SK-N-SH (cell line): ENCODE results near the gene MVB12B. TPM values are rescaled to one million over a fixed set of nuclear protein-coding genes. Genes with fewer than 3 reads are reported as not detected.

Experiments
- CTCF ChIA-PET: fragments of 300-600, 350-600 bp; formaldehyde crosslinking; extraction: SDS; loops from one replicate; lab custom pipeline; 2021; lab: Yijun Ruan, JAX
- POLR2A ChIA-PET: fragments of 350-600 bp; sonication (Branson Sonifier 250); formaldehyde crosslinking; extraction: SDS; loops from one replicate; lab custom pipeline; 2020; ENCODE audit warnings: antibody characterized with exemption, inconsistent platforms; lab: Yijun Ruan, JAX
- DNase-seq: peaks from one replicate; pipeline ENCODE4 v3.0.0; 2012
- H2AFZ ChIP-seq: fragments of 200-600 bp; sonication (generic); 2 replicates; pipeline ENCODE4 v1.8.1; 2016; ENCODE audit warnings: antibody characterized with exemption, mild to moderate bottlenecking, low read depth
- H3F3A ChIP-seq: fragments of 200-600 bp; sonication (generic); replicated peaks from 2 replicates; pipeline ENCODE3; 2016; ENCODE audit warnings: antibody characterized with exemption, mild to moderate bottlenecking; ENCODE audit not compliant: insufficient read depth
- H3K27ac ChIP-seq, 2 experiments: fragments of 200-500 bp in 1 of 2; fragments of 200-600 bp in 1 of 2; sonication (Bioruptor generic) in 1 of 2; sonication (generic), shearing (Covaris generic) in 1 of 2; 2 replicates each; pipeline versions ENCODE4 v1.5.1 to v1.6.1; 2014 to 2016; ENCODE audit warnings: low read depth in 2 of 2, inconsistent platforms in 1 of 2, low read length in 1 of 2, mild to moderate bottlenecking in 1 of 2, mixed read lengths in 1 of 2
- H3K27me3 ChIP-seq: fragments of 200-600 bp; sonication (generic), shearing (Covaris generic); 2 replicates; pipeline ENCODE4 v1.6.1; 2016; ENCODE audit warnings: mixed run types; ENCODE audit not compliant: insufficient read depth
- H3K36me3 ChIP-seq, 2 experiments: fragments of 200-500 bp in 1 of 2; fragments of 200-600 bp in 1 of 2; sonication (Bioruptor generic) in 1 of 2; sonication (generic) in 1 of 2; replicated peaks in 1 of 2; 2 replicates each; pipeline versions ENCODE3 to v1.5.1; 2014 to 2016; ENCODE audit warnings: low read length in 1 of 2, mild to moderate bottlenecking in 1 of 2; ENCODE audit not compliant: insufficient read depth in 2 of 2, control insufficient read depth in 1 of 2
- H3K4me1 ChIP-seq, 2 experiments: fragments of 200-500 bp in 1 of 2; fragments of 200-600 bp in 1 of 2; sonication (Bioruptor generic) in 1 of 2; sonication (generic), shearing (Covaris generic) in 1 of 2; 2 replicates each; pipeline versions ENCODE4 v1.5.1 to v1.6.1; 2014 to 2016; ENCODE audit warnings: low read depth in 1 of 2, low read length in 1 of 2, mixed run types in 1 of 2; ENCODE audit not compliant: insufficient read depth in 2 of 2, control insufficient read depth in 1 of 2
- H3K4me2 ChIP-seq: fragments of 200-600 bp; sonication (generic), shearing (Covaris generic); 2 replicates; pipeline ENCODE4 v1.6.1; 2017; ENCODE audit warnings: mixed run types
- H3K4me3 ChIP-seq, 2 experiments: fragments of 200-500 bp in 1 of 2; fragments of 200-600 bp in 1 of 2; sonication (Bioruptor generic) in 1 of 2; sonication (generic), shearing (Covaris generic) in 1 of 2; 2 replicates each; pipeline versions ENCODE4 v1.5.1 to v1.8.1; 2014 to 2016; ENCODE audit warnings: low read depth in 2 of 2, inconsistent platforms in 1 of 2, low read length in 1 of 2, mild to moderate bottlenecking in 1 of 2, mixed read lengths in 1 of 2, moderate library complexity in 1 of 2
- H3K79me2 ChIP-seq: fragments of 200-600 bp; sonication (generic); 2 replicates; pipeline ENCODE4 v1.8.1; 2017; ENCODE audit warnings: mild to moderate bottlenecking; ENCODE audit not compliant: insufficient read depth
- H3K9ac ChIP-seq: fragments of 200-600 bp; sonication (generic); 2 replicates; pipeline ENCODE4 v1.6.1; 2017; ENCODE audit warnings: mixed run types
- H3K9me2 ChIP-seq: fragments of 200-600 bp; sonication (generic); 2 replicates; pipeline ENCODE4 v1.6.1; 2017; ENCODE audit warnings: mixed run types
- H3K9me3 ChIP-seq: fragments of 200-600 bp; sonication (generic); 2 replicates; pipeline ENCODE4 v1.6.1; 2017; ENCODE audit warnings: mixed run types, mild to moderate bottlenecking, moderate library complexity
- H4K20me1 ChIP-seq: fragments of 200-600 bp; sonication (generic); 2 replicates; pipeline ENCODE4 v1.6.1; 2017; ENCODE audit warnings: mild to moderate bottlenecking, mixed run types; ENCODE audit not compliant: insufficient read depth
- CHD2 ChIP-seq: fragments of 150-350 bp; IDR thresholded peaks from 2 replicates; pipeline ENCODE4 v1.6.1; 2018; ENCODE audit warnings: low read length; ENCODE audit not compliant: partially characterized antibody
- EP300 ChIP-seq, 2 experiments: IDR thresholded peaks; 2 replicates each; pipeline versions ENCODE4 v1.4.0 to v1.6.1; 2012; ENCODE audit warnings: borderline replicate concordance in 1 of 2, low read depth in 1 of 2, low read length in 1 of 2
- EZH2phosphoT487 ChIP-seq: fragments of 200-600 bp; sonication (generic); IDR thresholded peaks from 2 replicates; pipeline ENCODE4 v1.6.1; 2017; ENCODE audit warnings: low read depth, mixed run types, mild to moderate bottlenecking, antibody characterized with exemption, moderate library complexity, borderline replicate concordance
- FOXJ3 ChIP-seq: sonication (generic); formaldehyde crosslinking; IDR thresholded peaks from 2 replicates; pipeline ENCODE4 v1.5.1; 2020; ENCODE audit warnings: mild to moderate bottlenecking, missing genetic modification reagents
- FOXM1 ChIP-seq: IDR thresholded peaks from 2 replicates; pipeline ENCODE4 v1.4.0; 2012; ENCODE audit warnings: low read depth, mild to moderate bottlenecking
- GATA2 ChIP-seq: sonication (generic); formaldehyde crosslinking; IDR thresholded peaks from 2 replicates; pipeline ENCODE4 v1.5.0; 2020; ENCODE audit warnings: mild to moderate bottlenecking, missing genetic modification reagents
- RCOR1 ChIP-seq: fragments of 150-350 bp; IDR thresholded peaks from 2 replicates; pipeline ENCODE4 v1.6.1; 2017; ENCODE audit warnings: antibody characterized with exemption, low read length
- WGBS: methylation state at CpG from one replicate; pipeline ENCODE4 v1.1.6; 2017; ENCODE audit warnings: low lambda C conversion rate; 5-methylcytosine and 5-hydroxymethylcytosine counted together
- polyA plus RNA-seq, 3 experiments: library from polyadenylated mRNA; depleted of rRNA; stranded (reverse); fragments of >200 nt; gene quantifications; 2 replicates each; pipeline ENCODE4 v1.2.3, GENCODE V29; 2012
- TF ChIP-seq, protein P1 (sequence below): fragments of 150-350 bp; IDR thresholded peaks from 2 replicates; pipeline ENCODE4 v1.6.1; 2017; ENCODE audit warnings: antibody characterized with exemption, low read length, low read depth, borderline replicate concordance
- TF ChIP-seq, protein P2 (sequence below): IDR thresholded peaks from 2 replicates; pipeline ENCODE4 v1.4.0; 2012; ENCODE audit warnings: low read depth
- TF ChIP-seq, protein P3 (sequence below): IDR thresholded peaks from 2 replicates; pipeline ENCODE4 v1.4.0; 2012; ENCODE audit warnings: low read depth, borderline replicate concordance

Gene MVB12B
- polyA plus RNA-seq, 1 of the 3 experiments (the other 2 are of a cell fraction) = 5.1 TPM

DNA sequence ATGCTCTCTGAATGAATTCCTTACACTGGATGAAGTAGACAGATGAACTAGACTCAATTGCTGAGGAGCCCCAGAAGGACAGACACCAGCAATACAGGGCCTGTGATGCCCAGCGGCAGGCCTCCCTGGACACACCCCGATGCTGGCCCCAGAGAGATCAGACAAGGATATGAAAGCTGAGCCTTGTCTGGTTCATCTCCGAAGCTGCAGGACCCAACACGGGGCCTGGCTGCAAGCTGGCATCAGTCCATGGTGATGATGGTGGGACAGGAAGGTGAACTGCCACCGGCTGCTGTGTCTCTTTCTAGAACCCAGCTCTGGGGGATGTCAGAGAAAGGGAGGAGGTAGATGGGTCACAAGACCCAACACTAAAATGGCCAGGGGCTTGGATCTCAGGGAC lies 183.1 kb downstream of the MVB12B start:
- H3K4me3 ChIP-seq = no peak overlapping the region
- peak; percentile 75 for DNase-seq
- H3F3A ChIP-seq = peaks cover 7% of the 10 kb centered on the region
- H3K36me3 ChIP-seq = no peaks in the 10 kb centered on the region
- H4K20me1 ChIP-seq = no peaks in the 10 kb centered on the region
- no peaks in the 10 kb centered on the region for H3K9me3 ChIP-seq
- peak; percentile 83 for TF ChIP-seq RCOR1
- TF ChIP-seq FOXJ3 = peak; percentile 60; the same call in 1 of the 2 replicates
- TF ChIP-seq FOXM1 = no peak
- TF ChIP-seq GATA2 = peak; percentile 92
- TF ChIP-seq, protein P1, sequence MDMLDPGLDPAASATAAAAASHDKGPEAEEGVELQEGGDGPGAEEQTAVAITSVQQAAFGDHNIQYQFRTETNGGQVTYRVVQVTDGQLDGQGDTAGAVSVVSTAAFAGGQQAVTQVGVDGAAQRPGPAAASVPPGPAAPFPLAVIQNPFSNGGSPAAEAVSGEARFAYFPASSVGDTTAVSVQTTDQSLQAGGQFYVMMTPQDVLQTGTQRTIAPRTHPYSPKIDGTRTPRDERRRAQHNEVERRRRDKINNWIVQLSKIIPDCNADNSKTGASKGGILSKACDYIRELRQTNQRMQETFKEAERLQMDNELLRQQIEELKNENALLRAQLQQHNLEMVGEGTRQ = no peak
- TF ChIP-seq EP300 (IDR thresholded peaks at IDR 0.05; ENCODE audit: borderline replicate concordance in 1 of 2, low read depth in 1 of 2, low read length in 1 of 2) = peak in 1 of 2 experiments; percentile 76; a peak in 2 of 4 replicates
- peak; percentile 58 for TF ChIP-seq CHD2
- POLR2A ChIA-PET = interaction anchor here (0.7 to 4.7 kb wide), 7 partner anchors 10 to 48 kb away, joined by 3 to 35 read pairs (median 4); no protein-coding TSS in a partner anchor
- H3K9me2 ChIP-seq = no peaks in the 10 kb centered on the region
- WGBS = 54% methylated on average over 4 of the region's 5 CpGs
- no peak overlapping the region for H3K9ac ChIP-seq
- peaks cover 0 to 45% of the 10 kb centered on the region in 2 experiments; a peak in 1 of 4 replicates for H3K4me1 ChIP-seq
- no peaks in the 10 kb centered on the region for H3K79me2 ChIP-seq
- CTCF ChIA-PET = interaction anchor here (0.6 to 21.2 kb wide), 6 partner anchors 9 to 42 kb away, joined by 3 to 473 read pairs (median 13); no protein-coding TSS in a partner anchor
- H3K27me3 ChIP-seq = no peaks in the 10 kb centered on the region
- peak overlapping the region in 1 of 2 experiments; percentile 48; a peak in 2 of 4 replicates for H3K27ac ChIP-seq
- H2AFZ ChIP-seq = no peak overlapping the region
- H3K4me2 ChIP-seq = no peak overlapping the region

DNA sequence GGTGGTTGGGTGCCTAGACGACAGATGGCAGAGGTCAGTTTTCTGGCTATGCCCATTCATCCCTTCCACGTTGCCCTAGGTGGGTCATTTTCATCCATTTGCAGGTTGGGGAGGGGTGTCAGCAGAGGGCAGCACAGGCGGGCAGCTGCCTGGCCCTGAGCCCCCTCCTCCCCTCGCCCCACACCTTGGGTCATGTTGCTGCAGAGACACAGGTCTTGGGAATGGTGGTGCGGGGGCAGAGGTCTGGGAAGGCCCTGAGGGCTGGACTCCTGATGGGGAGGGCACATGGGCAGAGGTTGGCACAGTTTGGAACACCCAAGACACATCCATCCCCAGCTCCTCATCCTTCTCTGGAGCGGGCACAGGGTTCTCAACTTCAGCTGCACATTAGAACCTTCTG lies 183.9 kb downstream of the MVB12B start:
- Histone ChIP-seq H3K4me1 (peaks cover 0 to 49% of the 10 kb centered on the region in 2 experiments; a peak in 1 of 4 replicates), H3K79me2 (no peaks in the 10 kb centered on the region), H3K4me3 (no peak overlapping the region), H4K20me1 (no peaks in the 10 kb centered on the region), H3K9me2 (no peaks in the 10 kb centered on the region), H3K27me3 (no peaks in the 10 kb centered on the region), H3K9ac (no peak overlapping the region), H3K4me2 (no peak overlapping the region), H3K27ac (no peak overlapping the region), H3K36me3 (no peaks in the 10 kb centered on the region), H2AFZ (no peak overlapping the region), H3F3A (peaks cover 7% of the 10 kb centered on the region), H3K9me3 (no peaks in the 10 kb centered on the region)
- CTCF ChIA-PET = interaction anchor here (1.4 to 21.2 kb wide), 5 partner anchors 10 to 41 kb away, joined by 4 to 473 read pairs (median 20); no protein-coding TSS in a partner anchor
- 65% methylated on average over 6 of the region's 6 CpGs for WGBS
- no peak for DNase-seq
- TF ChIP-seq EZH2phosphoT487 (no peak), EP300 (IDR thresholded peaks at IDR 0.05; ENCODE audit: borderline replicate concordance in 1 of 2, low read depth in 1 of 2, low read length in 1 of 2) (no peak)
- POLR2A ChIA-PET = interaction anchor here (0.7 to 4.7 kb wide), 4 partner anchors 12 to 47 kb away, joined by 3 to 35 read pairs (median 6); no protein-coding TSS in a partner anchor

DNA sequence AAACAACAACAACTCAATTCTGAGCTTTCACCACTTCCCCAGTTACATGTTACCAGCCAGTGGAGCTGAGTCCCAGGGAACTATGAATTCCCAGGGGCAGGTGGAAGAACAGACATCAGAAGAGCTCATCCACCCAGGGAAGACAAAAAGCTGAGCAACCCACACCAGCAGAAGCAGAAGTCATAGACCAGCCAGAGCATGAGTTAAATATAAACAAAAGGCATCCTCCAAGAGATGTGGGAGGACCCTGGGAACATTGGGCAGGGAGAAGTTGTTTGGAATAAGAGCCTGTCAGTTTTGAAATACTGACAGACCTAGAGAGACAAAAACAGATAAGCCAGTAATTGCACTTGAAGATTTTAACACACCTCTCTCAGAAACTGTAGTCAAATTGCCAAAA lies 184.8 kb downstream of the MVB12B start:
- H2AFZ ChIP-seq = no peak overlapping the region
- H3F3A ChIP-seq = peaks cover 7% of the 10 kb centered on the region
- ChIA-PET POLR2A (interaction anchor here (2.1 to 4.7 kb wide), 2 partner anchors 11 to 39 kb away, joined by 8 to 35 read pairs; no protein-coding TSS in a partner anchor), CTCF (interaction anchor here (0.8 to 21.2 kb wide), 7 partner anchors 11 to 270 kb away, joined by 3 to 473 read pairs (median 4); no protein-coding TSS in a partner anchor)
- no peaks in the 10 kb centered on the region for H3K79me2 ChIP-seq
- peaks cover 0 to 50% of the 10 kb centered on the region in 2 experiments; a peak in 1 of 4 replicates for H3K4me1 ChIP-seq
- no peaks in the 10 kb centered on the region for H4K20me1 ChIP-seq
- no peak overlapping the region for H3K4me2 ChIP-seq
- H3K9me2 ChIP-seq = no peaks in the 10 kb centered on the region
- TF ChIP-seq, protein P2, sequence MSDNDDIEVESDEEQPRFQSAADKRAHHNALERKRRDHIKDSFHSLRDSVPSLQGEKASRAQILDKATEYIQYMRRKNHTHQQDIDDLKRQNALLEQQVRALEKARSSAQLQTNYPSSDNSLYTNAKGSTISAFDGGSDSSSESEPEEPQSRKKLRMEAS = no peak
- TF ChIP-seq, protein P3, sequence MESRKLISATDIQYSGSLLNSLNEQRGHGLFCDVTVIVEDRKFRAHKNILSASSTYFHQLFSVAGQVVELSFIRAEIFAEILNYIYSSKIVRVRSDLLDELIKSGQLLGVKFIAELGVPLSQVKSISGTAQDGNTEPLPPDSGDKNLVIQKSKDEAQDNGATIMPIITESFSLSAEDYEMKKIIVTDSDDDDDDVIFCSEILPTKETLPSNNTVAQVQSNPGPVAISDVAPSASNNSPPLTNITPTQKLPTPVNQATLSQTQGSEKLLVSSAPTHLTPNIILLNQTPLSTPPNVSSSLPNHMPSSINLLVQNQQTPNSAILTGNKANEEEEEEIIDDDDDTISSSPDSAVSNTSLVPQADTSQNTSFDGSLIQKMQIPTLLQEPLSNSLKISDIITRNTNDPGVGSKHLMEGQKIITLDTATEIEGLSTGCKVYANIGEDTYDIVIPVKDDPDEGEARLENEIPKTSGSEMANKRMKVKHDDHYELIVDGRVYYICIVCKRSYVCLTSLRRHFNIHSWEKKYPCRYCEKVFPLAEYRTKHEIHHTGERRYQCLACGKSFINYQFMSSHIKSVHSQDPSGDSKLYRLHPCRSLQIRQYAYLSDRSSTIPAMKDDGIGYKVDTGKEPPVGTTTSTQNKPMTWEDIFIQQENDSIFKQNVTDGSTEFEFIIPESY = no peak
- TF ChIP-seq FOXM1 = no peak
- no peak overlapping the region for H3K9ac ChIP-seq
- peak overlapping the region in 1 of 2 experiments; percentile 13; a peak in 1 of 4 replicates for H3K27ac ChIP-seq
- H3K36me3 ChIP-seq = no peaks in the 10 kb centered on the region
- H3K27me3 ChIP-seq = no peaks in the 10 kb centered on the region
- DNase-seq = no peak
- no peaks in the 10 kb centered on the region for H3K9me3 ChIP-seq
- H3K4me3 ChIP-seq = no peak overlapping the region
